GM12801 (cell line): Measurements from ENCODE around the gene BHLHE40.

Experiments used
- TF ChIP-seq, protein P1 (sequence below): IDR thresholded peaks from one replicate; pipeline ENCODE4 v1.5.1; 2011; ENCODE audit warnings: control low read depth; ENCODE audit not compliant: insufficient read length; ENCODE audit errors: extremely low read depth

BHLHE40 gene

DNA sequence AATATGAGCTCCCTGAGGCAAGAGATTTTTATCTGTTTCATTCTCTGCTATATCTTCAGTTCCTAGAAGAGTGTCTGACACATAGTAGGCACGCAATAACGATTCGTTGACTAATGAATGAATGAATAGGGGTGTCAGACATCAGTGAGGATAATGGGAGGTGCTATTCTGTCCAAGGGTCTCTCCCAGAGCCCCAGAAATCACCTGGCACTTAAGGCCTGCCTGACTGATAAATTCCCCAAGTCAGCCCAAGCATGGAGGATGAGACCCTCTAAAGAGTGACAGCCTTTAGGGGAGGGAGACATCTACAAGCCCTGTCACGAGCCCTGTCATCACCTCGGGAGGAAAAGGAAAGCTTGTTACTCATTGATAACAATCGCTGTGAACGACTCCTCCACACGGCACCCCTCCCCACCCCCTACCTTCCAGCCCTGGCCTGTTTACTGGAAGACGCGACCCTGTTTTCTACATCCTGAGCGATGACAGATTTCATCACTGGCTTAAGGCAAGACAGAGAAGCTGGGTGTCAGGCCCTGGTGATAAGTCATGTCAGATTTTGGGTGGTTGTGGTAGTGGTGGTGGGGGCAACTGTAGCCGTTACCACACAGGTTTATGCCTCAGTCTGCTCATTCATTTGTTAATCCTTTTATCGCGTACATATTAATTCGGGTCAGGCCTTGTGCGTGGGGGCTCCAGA, 23.1 kb downstream of the BHLHE40 start:
- TF ChIP-seq, protein P1, sequence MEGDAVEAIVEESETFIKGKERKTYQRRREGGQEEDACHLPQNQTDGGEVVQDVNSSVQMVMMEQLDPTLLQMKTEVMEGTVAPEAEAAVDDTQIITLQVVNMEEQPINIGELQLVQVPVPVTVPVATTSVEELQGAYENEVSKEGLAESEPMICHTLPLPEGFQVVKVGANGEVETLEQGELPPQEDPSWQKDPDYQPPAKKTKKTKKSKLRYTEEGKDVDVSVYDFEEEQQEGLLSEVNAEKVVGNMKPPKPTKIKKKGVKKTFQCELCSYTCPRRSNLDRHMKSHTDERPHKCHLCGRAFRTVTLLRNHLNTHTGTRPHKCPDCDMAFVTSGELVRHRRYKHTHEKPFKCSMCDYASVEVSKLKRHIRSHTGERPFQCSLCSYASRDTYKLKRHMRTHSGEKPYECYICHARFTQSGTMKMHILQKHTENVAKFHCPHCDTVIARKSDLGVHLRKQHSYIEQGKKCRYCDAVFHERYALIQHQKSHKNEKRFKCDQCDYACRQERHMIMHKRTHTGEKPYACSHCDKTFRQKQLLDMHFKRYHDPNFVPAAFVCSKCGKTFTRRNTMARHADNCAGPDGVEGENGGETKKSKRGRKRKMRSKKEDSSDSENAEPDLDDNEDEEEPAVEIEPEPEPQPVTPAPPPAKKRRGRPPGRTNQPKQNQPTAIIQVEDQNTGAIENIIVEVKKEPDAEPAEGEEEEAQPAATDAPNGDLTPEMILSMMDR: no peak

DNA sequence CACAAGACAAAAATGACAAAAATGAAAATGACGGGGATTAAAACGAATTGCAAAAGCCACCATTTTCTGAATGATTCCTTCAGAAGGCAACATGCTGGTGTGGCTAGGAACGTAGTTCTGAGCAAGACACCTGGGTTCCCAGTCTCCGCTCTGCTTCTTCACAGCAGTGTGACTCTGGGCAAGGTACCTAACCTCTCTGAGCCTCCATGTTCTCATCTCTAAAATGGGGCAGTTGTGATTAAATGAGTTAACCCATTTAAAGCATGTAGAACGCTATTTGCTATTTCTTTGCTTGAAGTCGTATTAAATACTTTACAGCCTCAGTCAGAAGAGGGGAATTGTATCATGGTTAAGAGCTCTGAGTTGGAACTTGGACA, 23.6 kb downstream of the BHLHE40 start:
- TF ChIP-seq, protein P1: no peak

DNA sequence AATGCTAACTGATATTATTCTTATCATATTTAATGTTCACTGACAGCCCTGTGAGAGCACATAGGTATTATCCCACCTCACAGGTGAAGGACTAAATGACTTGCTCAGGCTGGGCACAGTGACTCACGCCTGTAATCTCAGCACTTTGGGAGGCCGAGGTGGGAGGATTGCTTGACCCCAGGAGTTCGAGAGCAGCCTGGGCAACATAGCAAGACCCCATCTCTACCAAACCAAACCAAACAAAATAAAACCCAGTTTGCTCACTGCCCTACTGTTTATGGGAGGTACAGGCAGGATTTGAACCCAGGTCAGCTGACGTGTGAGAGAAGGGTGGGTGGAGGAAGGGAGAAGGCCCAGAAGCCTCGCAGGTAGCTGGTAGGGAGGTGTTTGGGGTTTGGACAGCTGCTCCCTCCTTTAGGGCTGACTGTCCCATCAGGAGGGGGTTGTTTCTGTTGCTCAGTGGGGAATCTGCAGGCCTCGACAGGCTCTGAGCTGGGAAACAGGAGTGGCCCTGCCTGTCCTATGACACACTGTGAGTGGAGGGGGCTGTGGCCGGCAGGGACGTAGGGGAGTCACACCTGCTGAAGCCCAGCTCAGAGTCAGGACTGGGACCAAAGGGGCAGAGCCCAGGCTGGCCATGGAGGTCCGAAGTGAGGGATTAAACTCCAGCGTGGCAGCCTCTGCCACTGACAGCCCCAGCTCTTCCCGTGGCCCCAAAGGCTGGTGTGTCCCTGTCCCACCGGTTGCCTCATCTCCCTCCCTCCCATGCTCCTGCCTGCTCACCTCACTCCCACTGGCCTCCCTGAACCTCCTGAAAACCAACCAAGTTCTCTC, 25.3 kb downstream of the BHLHE40 start:
- TF ChIP-seq, protein P1: no peak

DNA sequence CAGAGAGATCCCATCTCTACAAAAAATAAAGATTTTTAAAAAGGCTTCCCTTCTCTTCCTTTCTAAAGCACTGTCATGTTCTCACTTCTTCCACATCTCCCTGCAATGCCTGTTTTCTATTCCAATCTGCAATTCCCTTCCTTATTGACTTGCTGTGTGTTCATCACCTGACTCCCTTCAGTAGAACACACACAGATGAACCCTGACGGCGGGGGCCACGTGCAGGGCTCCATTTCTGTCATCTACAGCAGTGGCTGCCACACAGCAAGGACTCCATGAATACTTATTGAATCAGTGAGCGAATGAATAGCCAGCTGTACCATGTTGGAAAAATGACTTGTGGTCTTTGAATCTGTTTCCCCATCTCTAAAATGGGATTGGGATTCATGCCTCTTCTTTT, 26.1 kb downstream of the BHLHE40 start:
- TF ChIP-seq, protein P1: no peak

DNA sequence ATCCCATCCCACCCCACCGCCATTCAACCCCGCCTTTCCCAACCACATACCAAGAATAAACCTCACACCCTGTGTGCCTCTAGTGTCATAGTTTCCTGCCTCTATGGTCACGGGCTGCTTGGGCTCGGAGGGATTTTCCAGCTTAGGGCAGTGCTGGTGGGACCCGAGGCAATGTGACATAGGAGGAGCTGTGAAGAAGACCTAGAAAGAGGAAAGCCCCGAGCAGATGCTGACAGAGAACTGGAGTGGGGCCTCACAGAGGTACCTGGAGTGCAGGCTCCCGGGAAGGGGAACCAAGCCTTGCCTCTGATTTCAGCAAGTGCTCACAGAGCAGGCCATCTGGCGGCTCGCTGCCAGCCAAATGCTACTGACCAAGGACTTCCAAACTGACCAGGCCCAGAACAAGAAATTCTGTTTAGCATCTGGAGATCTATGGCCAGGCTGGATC, 27.5 kb downstream of the BHLHE40 start:
- TF ChIP-seq, protein P1: no peak

DNA sequence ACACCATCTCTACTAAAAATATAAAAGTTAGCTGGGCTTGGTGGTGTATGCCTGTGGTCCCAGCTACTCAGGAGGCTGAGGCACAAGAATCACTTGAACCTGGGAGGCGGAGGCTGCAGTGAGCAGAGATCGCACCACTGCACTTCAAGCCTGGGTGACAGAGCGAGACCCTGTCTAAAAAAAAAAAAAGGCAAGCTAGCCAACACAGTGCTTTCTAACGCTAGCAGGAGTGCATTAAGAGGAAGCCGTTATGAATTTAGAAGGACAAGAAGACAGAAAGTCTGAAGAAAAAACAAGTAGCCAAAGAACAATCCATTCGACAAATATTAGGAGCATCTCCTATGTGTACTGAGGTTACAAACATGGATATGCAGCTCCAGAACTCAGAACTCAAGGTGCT, 28.6 kb downstream of the BHLHE40 start:
- TF ChIP-seq, protein P1: no peak

DNA sequence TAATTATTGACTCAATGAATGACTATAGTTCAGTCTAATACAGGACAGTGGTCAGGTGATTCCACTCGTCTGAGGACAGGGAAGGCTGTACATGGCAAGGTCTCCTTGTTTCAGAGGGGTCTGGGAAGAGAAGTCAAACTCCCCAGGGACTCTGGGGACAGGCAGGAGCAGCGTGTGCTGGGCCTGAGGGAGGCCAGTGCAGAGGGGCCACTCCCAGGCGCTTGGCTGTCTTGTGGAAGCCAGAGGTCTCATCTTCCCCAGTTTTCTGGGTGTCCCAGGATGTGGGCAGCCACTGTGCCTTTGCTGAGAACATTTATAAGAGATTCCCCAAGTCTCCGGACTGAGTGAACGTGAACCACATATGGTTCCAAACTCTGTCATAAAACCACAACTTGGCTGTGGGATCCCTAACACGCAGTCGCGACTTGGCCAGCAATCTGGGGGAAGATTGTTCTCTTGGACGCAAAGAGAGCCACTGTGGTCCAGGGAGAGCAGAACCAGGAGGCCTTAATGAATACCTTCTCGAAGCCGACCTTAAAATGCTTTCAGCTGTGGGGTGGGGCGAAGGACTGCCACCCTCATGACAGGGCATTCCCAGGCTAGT, 30.4 kb downstream of the BHLHE40 start:
- TF ChIP-seq, protein P1: no peak
